HG02840 (cell line): ENCODE results near the gene KRTAP5-7.

ENCODE experiments used
- ATAC-seq: cut with Tn5 transposase; IDR thresholded peaks from one replicate; pipeline ENCODE4 v1.9.1; 2021; ENCODE audit warnings: mild to moderate bottlenecking, moderate library complexity, moderate number of reproducible peaks; ENCODE audit not compliant: unreplicated experiment, low FRiP score

The KRTAP5-7 gene

DNA sequence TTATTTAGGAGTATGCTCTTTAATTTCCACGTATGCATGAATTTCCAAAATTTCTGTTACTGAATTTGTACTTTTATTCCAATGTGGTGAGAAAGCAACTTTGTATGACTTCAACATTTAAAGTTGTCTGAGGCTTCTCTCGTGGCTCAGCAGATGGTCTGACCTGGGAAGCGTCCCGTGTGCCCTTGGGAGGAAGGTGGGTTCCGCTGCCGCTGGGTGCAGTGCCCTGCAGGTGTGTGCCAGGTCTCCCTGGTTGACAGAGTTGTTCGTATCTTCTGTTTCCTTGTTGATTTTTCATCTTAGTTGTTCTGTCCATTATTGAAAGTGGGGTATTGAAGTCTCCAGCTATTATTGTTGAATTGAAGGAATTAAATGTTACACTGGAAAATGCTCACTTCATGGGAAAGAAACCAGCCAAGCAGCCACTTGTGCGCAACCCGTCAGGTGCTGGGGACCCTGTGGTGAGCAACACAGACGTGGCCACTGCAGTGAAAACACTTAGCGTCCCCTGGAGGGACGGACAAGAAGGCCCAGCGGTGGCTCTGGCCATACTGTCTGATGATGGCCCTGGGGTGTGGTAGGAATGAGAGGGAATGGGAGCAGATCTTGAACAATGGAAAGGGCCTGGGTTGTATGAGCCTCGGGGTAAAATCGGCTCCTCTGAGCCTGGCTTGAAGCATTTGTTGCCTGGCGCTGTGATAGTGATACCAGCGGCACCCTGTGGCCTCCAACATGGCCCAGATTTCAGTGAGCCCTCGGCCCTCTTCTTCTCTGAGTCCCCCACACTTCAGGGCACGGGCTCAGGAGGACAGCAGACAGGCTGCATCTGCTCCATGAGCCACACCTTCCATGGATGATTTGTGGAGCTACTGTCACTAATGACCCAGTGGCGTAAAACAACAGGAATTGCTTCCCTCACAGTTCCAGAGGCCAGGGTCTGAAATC lies 31.5 kb upstream of the KRTAP5-7 start:
- ATAC-seq: no peak

DNA sequence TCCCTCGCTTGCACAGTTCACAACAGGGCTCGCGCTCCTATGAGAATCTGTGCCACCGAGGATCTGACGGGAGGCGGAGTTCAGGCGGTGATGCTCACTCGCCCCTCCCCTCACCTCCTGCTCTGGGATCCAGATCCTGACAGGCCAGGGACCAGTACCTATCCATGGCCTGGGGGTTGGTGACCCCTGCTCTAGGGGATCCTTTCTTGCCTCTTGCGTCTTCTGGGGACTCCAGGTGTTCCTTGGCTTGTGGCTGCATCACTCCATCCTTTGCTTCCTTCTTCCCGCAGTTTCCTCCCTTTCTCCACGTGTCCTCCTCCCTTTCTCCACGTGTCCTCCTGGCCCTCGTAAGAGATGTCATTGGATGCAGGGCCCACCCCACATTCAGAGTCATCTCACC lies 30.6 kb upstream of the KRTAP5-7 start:
- no peak for ATAC-seq

DNA sequence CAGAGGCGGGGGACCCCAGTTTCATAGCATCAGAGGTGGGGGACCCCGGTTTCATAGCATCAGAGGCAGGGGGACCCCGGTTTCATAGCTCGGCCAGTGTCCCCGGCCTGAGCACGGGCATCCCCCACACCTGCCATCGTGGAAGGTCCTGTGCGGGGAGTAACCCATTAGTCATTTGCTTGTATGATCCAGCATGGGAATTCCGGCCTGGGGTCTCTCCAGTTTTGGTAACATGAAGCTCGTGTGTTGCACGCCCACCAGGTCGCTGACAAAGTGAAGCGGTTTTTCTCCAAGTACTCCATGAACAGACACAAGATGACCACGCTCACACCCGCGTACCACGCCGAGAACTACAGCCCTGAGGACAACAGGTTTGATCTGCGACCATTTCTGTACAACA lies 29.0 kb upstream of the KRTAP5-7 start:
- ATAC-seq: no peak

DNA sequence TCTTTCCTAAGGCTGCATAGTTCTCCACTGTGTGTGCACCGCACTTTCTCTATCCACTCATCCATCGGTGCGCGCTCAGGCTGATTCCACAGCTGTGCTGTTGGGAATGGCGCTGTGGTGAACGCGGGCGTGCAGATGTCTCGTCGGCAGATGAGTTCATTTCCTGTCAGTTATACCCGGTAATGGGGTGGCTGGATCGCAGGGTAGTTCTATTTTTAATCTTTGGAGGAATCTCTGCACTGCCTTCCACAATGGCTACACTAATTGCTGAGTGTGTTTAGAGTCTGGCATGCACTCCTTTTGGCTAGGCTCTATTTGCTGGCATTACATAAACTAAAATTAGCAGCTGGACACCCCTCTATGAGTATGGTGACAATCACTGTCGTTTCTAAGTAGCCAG lies 27.9 kb upstream of the KRTAP5-7 start:
- no peak for ATAC-seq

DNA sequence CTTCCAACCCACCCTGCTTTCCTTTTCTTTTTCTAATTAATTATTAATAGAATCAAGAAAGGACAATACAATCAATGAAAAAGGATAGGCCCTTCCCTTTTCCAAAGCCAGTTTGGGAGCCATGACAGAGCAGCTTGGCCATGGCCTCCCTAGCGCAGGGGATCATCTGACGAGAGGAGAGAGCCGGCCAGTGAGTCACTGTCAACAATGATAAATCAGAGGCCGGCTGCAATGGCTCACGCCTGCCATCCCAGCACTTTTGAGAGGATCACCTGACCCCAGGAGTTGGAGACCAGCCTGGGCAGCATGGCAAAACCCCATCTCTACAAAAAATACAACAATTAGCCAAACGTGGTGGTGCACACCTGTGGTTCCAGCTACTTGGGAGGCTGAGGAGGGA lies 27.5 kb upstream of the KRTAP5-7 start:
- ATAC-seq: no peak

DNA sequence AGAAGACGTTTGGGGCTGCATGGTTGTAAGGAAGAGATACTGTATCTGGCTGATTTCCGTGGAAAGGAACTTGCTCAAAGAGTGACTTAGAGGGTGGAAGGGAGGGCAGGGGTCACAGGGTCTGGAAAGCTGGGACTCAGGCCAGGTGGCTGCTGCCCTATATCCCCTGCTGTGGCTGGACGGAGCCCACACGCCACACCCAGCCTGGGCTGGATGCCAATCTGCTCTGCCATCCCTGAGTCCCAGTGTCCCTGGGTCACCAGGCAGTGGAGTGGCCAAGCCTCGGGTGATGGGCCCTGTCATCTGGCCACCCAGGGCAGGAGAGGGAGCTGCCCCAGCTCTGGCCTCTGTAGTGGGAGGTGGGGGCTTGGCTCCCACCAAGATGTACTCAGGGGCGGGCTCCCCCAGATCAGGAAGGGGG lies 26.5 kb upstream of the KRTAP5-7 start:
- ATAC-seq: no peak

DNA sequence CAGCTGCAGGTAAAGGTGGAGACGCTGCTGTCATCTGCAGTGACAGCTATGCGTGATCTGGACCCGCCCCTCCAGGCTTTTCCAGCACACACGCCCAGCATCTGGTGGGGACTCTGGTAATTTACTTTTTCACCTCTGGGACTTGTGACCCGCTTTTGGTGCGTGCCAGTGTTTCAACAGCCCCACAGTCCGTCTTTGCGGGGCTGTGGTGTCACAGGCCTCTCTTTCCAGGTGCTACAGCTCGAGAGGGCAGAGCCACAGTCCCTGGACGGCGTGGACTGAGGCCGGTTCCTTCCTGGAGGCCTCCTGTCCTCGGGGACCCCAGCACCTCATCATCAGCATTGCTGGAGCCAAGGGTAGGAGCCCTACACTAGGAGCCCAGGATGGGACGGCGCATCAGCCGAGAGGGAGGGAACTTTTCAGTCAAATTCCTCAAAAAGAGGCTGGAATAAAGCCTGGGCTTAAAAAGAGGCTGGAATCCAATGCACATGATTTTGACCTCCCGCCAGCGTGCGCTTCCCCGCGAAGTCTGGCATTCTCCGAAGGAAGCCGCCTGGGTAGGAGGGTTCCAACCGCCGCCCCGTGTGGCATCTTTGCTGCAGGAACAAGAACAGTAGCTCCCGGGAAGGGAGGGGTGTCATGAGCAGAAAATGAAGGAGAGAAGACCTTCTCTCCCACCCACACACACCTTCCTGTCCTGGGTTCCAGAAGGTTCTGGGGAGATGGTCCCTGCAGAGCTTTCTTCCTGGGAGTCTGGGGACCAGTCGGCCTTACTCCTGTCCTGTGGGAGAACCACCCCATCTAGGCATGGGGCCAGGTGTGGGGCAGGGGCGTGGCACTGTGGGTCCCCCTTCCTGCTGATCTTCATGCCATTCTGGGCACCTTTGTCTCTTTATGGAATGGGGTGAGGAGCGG lies 25.7 kb upstream of the KRTAP5-7 start:
- no peak for ATAC-seq

DNA sequence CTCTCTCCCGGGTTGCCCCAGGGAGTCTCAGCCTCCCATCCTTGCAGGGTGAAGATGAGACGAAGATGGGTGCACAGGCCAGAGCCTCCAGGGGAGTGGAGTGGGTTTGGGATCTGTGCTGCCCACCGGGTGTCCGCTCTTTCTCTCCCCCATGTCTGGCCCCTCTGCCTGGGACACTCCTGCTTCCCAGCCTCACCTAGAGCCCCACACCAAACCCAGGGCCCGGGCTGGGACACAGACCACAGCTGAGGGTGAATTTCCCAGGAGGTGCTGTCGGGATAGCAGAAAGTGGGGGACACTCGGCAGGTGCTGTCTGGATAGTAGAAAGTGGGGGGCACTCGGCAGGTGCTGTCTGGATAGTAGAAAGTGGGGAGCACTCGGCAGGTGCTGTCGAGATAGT lies 25.0 kb upstream of the KRTAP5-7 start:
- no peak for ATAC-seq

DNA sequence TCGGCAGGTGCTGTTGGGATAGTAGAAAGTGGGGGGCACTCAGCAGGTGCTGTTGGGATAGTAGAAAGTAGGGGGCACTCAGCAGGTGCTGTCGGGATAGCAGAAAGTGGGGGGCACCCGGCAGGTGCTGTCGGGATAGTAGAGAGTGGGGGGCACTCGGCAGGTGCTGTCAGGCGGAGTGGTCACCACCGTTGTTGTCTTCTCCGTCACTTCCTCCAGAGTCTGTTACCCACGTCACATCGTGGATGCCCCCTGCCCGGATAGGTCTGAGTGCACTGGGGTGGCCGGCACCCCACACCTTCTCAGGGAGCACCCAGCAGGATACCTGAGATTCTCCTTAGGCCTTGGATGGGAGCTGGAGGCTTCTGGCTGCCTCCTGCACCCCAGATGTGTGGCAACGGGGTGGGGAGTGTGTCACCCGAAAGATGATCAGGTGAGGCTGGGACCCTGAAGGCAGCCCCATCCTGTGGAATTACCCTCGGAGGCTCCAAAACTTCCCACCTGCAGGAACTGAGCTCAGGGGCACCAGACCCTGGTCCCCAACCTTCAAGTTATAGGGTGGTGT lies 24.1 kb upstream of the KRTAP5-7 start:
- no peak for ATAC-seq

DNA sequence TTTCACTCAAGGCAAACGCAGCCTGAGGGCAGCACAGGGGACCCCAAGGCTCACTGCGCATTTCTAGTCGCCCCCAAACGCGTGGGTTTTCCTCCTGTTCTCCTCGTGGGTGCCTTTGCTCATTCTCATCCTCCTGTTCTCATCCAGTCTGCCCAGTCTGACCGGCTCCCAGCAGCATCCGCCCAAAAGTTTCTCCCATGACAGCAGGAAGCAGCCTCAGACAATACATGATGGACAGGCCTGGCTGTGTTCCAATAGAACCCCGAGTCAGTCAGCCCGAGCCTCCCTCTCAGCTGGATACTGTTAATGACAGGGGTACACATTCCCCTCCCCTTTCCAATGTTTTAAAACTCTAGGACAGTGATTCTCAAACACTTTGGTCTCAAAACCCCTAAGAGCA lies 22.5 kb upstream of the KRTAP5-7 start:
- ATAC-seq: no peak

DNA sequence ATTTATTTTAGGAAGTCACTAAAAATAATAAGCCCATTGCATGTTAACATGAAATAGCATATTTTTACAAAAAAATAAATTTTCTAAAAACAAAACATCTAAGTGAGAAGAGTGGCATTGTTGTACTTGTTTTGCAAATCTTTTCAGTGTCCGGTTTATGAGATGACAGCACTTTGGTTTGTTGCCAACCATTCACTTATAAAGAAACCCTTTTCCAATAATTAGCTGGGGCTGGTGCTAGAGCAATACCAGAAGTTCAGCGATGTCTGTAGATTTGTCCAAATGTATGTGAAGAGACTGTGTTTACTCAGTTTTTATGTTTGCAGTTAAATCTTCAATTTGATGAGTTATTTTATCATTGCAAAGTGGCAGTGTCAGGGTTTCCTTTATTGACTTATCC lies 22.1 kb upstream of the KRTAP5-7 start:
- no peak for ATAC-seq

DNA sequence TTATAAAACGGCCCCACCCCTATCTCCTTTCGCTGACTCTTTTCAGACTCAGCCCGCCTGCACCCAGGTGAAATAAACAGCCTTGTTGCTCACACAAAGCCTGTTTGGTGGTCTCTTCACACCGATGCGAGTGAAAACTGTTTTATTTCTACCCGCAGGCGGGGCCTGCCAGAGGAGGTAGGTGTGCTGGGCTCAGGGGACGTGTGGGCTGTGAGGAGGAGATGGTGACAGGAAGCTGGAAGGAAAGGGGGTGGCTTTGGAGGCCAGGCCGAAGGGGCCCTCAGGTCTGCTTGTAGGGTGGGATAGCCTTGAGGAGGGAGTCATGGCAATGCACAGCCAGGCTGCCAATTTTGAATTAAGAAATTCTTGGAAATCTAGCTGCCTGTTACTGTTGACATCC lies 21.3 kb upstream of the KRTAP5-7 start:
- ATAC-seq: no peak

DNA sequence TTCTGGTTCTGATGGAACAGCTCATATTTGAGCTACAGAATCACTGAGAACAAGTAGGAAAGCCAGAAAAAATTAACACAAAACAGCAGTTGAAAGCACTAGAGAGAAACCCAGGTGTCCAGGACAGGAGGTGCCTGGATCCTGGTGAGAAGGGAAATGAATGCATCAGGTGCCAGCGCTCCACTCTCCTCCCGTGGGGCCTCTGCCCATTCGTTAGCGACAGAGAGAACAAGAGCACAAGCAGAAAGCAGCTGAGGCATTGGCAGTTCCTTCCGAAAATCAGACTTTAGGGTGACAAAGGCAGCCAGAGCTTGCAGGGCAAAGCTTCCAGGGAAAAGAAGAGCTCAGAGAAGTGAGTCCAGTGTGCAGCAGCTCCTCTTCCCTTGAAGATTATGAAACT lies 20.0 kb upstream of the KRTAP5-7 start:
- no peak for ATAC-seq

DNA sequence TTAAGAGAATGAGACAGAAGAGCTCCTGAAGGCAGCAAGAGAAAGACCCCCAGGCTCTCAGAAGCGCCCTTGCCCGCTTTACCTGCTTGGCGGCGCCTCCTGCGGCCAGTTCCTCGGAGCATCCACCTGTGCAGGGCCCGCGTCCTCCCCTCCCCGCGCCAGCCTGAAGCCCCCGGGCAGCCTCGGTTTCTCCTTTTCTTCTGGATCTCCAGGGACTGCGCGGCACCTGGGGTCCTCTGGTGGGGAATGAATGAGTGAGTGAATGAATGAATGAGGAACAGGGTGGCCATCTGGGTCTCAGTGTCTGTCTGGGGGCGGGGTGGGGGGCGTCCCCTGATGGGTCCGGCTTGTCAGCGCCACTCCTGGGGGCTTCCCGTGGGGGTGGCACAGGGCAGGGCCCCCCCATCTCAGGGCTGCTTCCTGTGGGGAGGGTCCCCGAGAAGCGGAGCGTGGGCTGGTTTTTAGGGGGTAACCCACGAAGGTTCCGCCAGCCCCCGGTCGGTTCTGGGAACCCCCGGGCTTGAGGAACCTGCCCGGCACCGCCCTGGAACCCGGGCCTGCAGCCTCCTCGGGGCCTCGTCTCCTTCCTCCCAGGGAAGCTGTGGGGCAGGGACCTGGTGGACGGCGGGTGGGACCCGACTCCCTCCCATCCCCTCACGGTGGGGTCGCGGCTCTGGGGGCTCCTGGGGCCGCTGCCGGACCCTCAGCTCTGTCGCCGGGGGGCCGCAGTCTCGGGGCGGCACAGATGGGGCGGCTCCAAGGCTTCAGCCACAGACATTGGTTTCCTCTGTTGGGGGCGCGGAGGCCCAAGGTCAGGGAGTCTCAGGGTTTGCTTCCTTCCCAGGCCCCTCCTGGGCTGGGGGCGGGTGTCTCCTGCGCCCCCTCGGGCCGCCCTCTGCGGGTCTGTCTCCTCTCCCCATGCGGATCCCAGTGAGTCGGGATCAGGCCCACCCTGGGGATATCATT lies 8.3 kb upstream of the KRTAP5-7 start:
- no peak for ATAC-seq

DNA sequence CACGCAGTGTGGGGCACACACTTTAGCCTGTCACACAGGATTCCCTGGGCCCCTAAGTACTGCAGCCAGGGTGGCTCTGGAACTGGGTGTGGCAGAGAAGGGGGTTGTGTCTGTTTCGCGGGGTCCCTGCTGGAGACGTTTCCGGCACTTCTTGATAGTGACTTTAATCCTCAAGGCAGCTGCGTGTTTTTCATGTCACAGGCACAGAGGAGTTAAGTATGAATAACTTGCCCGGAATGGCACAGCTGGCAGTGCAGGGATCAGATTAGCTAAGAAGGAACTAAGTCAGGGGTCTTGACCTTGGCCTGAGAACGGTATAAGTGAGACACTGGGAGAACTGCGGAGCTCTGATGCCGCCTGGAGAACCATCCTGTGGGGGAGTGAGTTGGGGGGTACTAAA lies 7.5 kb upstream of the KRTAP5-7 start:
- no peak for ATAC-seq

DNA sequence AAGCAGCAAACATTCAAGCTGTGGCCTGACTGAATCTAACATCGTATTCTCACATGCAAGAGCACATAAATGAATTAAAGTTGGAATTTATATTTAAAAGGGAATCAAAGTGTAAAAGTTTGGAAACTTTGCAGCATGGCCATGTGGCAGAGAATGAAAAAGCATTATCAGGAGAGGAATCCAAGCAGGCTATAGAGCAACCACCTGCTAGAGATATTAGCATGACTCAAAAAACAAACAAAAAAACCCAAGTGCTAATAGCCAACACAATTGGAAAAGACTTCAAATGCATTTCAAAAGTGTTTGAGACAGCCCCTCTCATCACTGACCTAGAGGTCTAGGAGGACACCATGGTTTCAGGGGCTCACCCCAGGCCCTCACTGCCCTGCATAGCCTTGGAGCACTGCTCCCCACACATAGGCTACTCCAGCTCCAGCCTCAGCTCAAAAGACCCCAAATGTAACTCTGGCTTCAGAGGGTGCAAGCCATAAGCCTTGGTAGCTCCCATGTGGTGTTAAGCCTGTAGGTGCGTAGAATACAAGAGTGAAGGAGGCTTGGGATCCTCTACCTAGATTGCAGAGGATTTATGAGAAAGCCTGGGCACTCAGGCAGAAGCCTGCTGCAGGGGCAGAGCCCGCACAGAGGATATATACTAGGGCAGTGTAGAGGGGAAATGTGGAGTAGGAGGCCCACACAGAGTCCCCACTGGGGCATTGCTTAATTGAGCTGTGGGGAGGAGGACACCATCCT lies 1.7 kb upstream of the KRTAP5-7 start:
- no peak for ATAC-seq

DNA sequence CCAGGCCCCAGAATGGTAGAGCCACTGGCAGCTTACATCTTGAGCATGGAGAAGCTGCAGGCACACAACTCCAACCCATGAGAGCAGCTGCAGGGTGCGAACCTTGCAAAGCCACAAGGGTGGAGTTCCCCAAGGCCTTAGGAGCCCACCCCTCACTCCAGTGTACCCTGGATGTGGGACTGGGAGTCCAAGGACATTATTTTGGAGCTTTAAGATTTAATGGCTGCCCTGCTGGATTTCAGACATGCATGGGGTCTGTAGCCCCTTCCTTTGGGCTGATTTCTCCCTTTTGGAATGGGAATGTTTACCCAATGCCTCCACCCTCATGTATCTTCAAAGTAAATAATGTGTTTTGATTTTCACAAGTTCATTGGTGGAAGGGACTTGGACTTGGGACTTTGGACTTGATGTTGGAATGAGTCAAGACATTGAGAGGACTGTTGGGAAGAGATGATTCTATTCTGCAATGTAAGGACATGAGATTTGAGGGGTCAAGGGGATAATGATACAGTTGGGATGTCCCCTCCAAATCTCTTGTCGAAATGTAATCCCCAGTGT lies 1.1 kb upstream of the KRTAP5-7 start:
- ATAC-seq: no peak

DNA sequence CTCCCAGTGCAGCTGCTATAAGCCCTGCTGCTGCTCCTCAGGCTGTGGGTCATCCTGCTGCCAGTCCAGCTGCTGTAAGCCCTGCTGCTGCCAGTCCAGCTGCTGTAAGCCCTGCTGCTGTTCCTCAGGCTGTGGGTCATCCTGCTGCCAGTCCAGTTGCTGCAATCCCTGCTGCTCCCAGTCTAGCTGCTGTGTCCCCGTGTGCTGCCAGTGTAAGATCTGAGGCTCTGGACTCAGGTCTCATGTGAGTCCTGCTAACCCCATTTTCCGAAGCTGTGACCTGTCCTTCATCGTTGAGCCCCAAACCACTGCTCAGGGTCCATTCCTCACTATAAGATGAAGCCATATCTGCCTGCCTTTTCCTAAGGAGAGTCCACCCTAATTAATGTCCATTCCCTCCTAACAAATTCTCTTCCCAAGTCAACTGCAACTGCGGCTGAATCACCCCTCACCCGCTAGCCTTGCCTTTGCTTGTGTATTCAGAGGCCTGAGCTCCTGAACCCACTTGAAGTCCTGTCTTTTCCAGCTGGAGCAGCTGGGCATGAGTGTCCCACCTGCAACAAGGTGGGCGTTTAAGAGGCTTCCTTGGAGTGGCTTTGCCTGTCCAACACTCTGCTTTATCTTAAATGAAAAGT lies 626 bp downstream of the KRTAP5-7 start:
- no peak for ATAC-seq
